Pericardium fibroblast (primary cell): ENCODE data around the gene ARPC3. TPM values are rescaled to one million over a fixed set of nuclear protein-coding genes. Genes with fewer than 3 reads are reported as not detected.

Experiments used
- total RNA-seq: library from RNA; depleted of rRNA; stranded (reverse); fragments of >200 nt; gene quantifications from 2 replicates; pipeline ENCODE4 v1.2.3, GENCODE V29; 2015

ARPC3 gene
- total RNA-seq: 458 and 483 TPM in 2 replicates

DNA sequence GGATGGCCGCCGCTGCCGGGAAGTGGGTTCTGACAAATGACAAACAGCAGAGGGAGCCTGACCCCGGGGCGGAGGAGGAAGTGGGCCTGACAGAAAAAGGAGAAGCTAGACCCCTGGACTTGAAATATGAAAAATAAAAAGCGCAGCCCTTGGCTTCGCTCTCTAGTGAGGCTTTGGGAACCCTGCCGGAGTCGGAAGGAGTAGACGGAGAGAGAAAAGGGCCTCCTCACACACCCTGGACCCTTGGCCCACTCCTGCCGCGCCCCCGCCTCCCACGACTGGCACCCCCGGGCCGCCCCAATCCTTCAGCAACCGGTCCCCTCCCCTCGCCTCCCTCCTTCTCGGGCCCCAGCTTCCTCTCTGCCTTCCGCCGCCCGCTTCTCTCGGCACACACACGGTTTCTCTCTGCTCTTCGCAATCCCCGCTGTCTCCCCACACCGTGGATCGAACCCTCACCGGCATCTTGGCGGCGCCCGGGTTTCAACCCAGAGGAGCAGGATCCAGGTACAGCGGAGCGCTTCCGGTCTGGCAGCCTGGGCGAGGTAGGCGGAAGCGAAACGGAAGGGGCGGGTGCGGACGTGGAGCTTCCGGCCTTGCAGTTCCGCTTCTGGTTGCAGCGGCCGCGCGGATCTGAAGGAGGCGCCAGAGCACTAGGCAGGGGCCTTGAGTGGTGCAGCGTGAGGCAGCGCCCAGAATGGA lies at the start of gene ARPC3:
TSS of gene ARPC3 (minus strand) at position 539 of the 699 bp plus-strand sequence. CDS start at position 462, 77 bp downstream.

GRCh38 chr12:110468214-110469048 lies 18.3 kb upstream of the ARPC3 start, which contains the start of the genes FAM216A and GPN3:
FAM216A (plus strand) TSS chr12:110468845; CDS start chr12:110468876, 31 bp downstream.
GPN3 (minus strand) TSS chr12:110468257; CDS start chr12:110468203, 54 bp downstream.

GRCh38 chr12:110403146-110403975 lies 46.8 kb downstream of the ARPC3 start, which contains the start of gene ANAPC7:
ANAPC7 (minus strand) TSS chr12:110403708; CDS start chr12:110403627, 81 bp downstream.

Other genes with a start within 250 kb of the ARPC3 start
- gene ATP2A2, start 169.1 kb downstream of the ARPC3 start, total RNA-seq: 84.2 and 98.8 TPM in 2 replicates
- gene ANAPC7, start 46.6 kb downstream of the ARPC3 start, total RNA-seq: 12.9 and 21.5 TPM in 2 replicates
- gene GPN3, start 17.9 kb upstream of the ARPC3 start, total RNA-seq: 14.6 and 18.7 TPM in 2 replicates
- 15.8 and 22.8 TPM in 2 replicates for gene FAM216A, start 18.5 kb upstream of the ARPC3 start, total RNA-seq
- 54.0 and 59.0 TPM in 2 replicates for gene VPS29, start 51.8 kb upstream of the ARPC3 start, total RNA-seq
- under 0.01 TPM in 1 of 2 replicates, not detected in the other for gene RAD9B, start 52.0 kb upstream of the ARPC3 start, total RNA-seq
- gene PPTC7, start 133.0 kb upstream of the ARPC3 start, total RNA-seq: 2.6 and 6.6 TPM in 2 replicates
- 28.9 and 33.7 TPM in 2 replicates for gene TCTN1, start 163.8 kb upstream of the ARPC3 start, total RNA-seq
- gene HVCN1, start 238.8 kb upstream of the ARPC3 start, total RNA-seq: 1.3 and 2.2 TPM in 2 replicates